ENCODE data around the gene PLCXD3. TPM values are rescaled to one million over a fixed set of nuclear protein-coding genes. Genes with fewer than 3 reads are reported as not detected.

PLCXD3 gene
- total and polyA plus RNA-seq, 9 of the 15 experiments (the other 6 are each of a cell fraction or from before 2014, with no cell fraction given): not detected

GRCh38 chr5:41291323-41291722, 219.1 kb downstream of the PLCXD3 start:
- H4K20me1 ChIP-seq (replicated peaks; ENCODE audit: control insufficient read depth, insufficient read depth, low read length): no peaks in the 10 kb centered on the region
- POLR2A ChIA-PET: no interaction called here
- no TSS peak for BruUV-seq (replicated peaks)
- H3K9ac ChIP-seq (ENCODE audit: insufficient read depth in 1 of 2, low read depth in 2 of 2, low read length in 2 of 2): no peak overlapping the region
- WGBS (ENCODE audit: insufficient coverage, low coverage, missing lambda C conversion rate): 0% methylated on average over 3 of the region's 3 CpGs
- H3K9me3 ChIP-seq (replicated peaks; ENCODE audit: control insufficient read depth, insufficient read depth, low read depth, low read length): peaks cover 5% of the 10 kb centered on the region; the same call in 1 of the 2 replicates
- ATAC-seq (no peak), DNase-seq (ENCODE audit: extremely low read depth in 1 of 4, low spot score in 3 of 4) (no peak), FAIRE-seq (no peak)
- no peak overlapping the region for H3K4me2 ChIP-seq (ENCODE audit: insufficient read depth, low read length)
- no peaks in the 10 kb centered on the region for H3K9me1 ChIP-seq (ENCODE audit: control insufficient read depth, insufficient read depth, low read length)
- no peak for TF ChIP-seq ZBTB43 (CRISPR knock-in tag; IDR thresholded peaks at IDR 0.05)
- peak; percentile 6; the same call in 1 of the 2 replicates for TF ChIP-seq ZNF316 (IDR thresholded peaks at IDR 0.05)
- CTCF ChIA-PET (ENCODE audit: low intra/inter-chr PET ratio): no interaction called here
- in situ Hi-C loops (cut with MboI) (no loop called here), intact Hi-C loops (cut with micrococcal nuclease) (no loop called here)
- H3K4me3 ChIP-seq: no peak overlapping the region
- no peaks in the 10 kb centered on the region for H3K36me3 ChIP-seq (ENCODE audit: control insufficient read depth, insufficient read depth, low read length)
- H3K79me2 ChIP-seq (ENCODE audit: control insufficient read depth, insufficient read depth, low read length): no peaks in the 10 kb centered on the region
- H3K27ac ChIP-seq (ENCODE audit: extremely low read depth, low read depth, low read length): no peak overlapping the region
- no peaks in the 10 kb centered on the region for H3K4me1 ChIP-seq (replicated peaks in 1 of 2; ENCODE audit: control insufficient read depth in 2 of 2, insufficient read depth in 2 of 2, low read length in 2 of 2)
- no peak overlapping the region for H2AFZ ChIP-seq (ENCODE audit: low read depth, low read length)
- no peaks in the 10 kb centered on the region for H3K27me3 ChIP-seq (ENCODE audit: control insufficient read depth in 2 of 2, insufficient read depth in 2 of 2, low read length in 2 of 2)

- H3K4me2 ChIP-seq (ENCODE audit: insufficient read depth, low read length): no peak overlapping the region
- H3K27me3 ChIP-seq (ENCODE audit: control insufficient read depth in 2 of 2, insufficient read depth in 2 of 2, low read length in 2 of 2): no peaks in the 10 kb centered on the region
- 0% methylated on average over 2 of the region's 2 CpGs for WGBS (ENCODE audit: insufficient coverage, low coverage, missing lambda C conversion rate)
- no peak overlapping the region for H2AFZ ChIP-seq (ENCODE audit: low read depth, low read length)
- FAIRE-seq: no peak
- no peaks in the 10 kb centered on the region for H3K36me3 ChIP-seq (ENCODE audit: control insufficient read depth, insufficient read depth, low read length)
- no TSS peak for BruUV-seq (replicated peaks)
- no peak overlapping the region for H3K9ac ChIP-seq (ENCODE audit: insufficient read depth in 1 of 2, low read depth in 2 of 2, low read length in 2 of 2)
- H3K4me3 ChIP-seq: no peak overlapping the region
- H3K9me1 ChIP-seq (ENCODE audit: control insufficient read depth, insufficient read depth, low read length): no peaks in the 10 kb centered on the region
- DNase-seq (ENCODE audit: extremely low read depth in 1 of 4, low spot score in 3 of 4): no peak
- ChIA-PET POLR2A (no interaction called here), CTCF (ENCODE audit: low intra/inter-chr PET ratio) (no interaction called here)
- in situ Hi-C loops (cut with MboI): no loop called here
- intact Hi-C loops (cut with micrococcal nuclease): no loop called here
- no peaks in the 10 kb centered on the region for H4K20me1 ChIP-seq (replicated peaks; ENCODE audit: control insufficient read depth, insufficient read depth, low read length)
- H3K27ac ChIP-seq (ENCODE audit: extremely low read depth, low read depth, low read length): no peak overlapping the region
- H3K79me2 ChIP-seq (ENCODE audit: control insufficient read depth, insufficient read depth, low read length): no peaks in the 10 kb centered on the region
- H3K4me1 ChIP-seq (replicated peaks in 1 of 2; ENCODE audit: control insufficient read depth in 2 of 2, insufficient read depth in 2 of 2, low read length in 2 of 2): no peaks in the 10 kb centered on the region
- peaks cover 5% of the 10 kb centered on the region; the same call in 1 of the 2 replicates for H3K9me3 ChIP-seq (replicated peaks; ENCODE audit: control insufficient read depth, insufficient read depth, low read depth, low read length)
- ATAC-seq: no peak
- TF ChIP-seq ZNF431 (CRISPR knock-in tag; IDR thresholded peaks at IDR 0.05) (no peak), FOSL1 (tag; conservative IDR thresholded peaks at IDR 0.05) (no peak), U2AF1 (optimal IDR thresholded peaks at IDR 0.05; ENCODE audit: low read depth, low read length) (no peak), NFXL1 (CRISPR knock-in tag; IDR thresholded peaks at IDR 0.05) (no peak)
Observed at GRCh38 chr5:41290810-41291209, 219.6 kb downstream of the PLCXD3 start.

Measured in K562 (cell line).